HG03066 (cell line): ENCODE data around the gene SUCLG1.
A peak's percentile ranks its signal among the peaks of the same experiment; 100 is the strongest.
"Not testable (repeated sequence)": the region's sequence is repeated elsewhere in the genome, so short reads cannot be mapped to it uniquely, and the experiment has no call there.

Experiments used
- ATAC-seq: cut with Tn5 transposase; IDR thresholded peaks from one replicate; pipeline ENCODE4 v1.9.1; 2021; ENCODE audit warnings: low read depth; ENCODE audit not compliant: unreplicated experiment

SUCLG1 gene

GRCh38 chr2:84459018-84459943 lies at the start of gene SUCLG1:
SUCLG1 (minus strand) TSS chr2:84459280; CDS start chr2:84459269, 11 bp downstream.
- peak; percentile 90 for ATAC-seq

GRCh38 chr2:84498150-84498799 lies 39.2 kb upstream of the SUCLG1 start:
- ATAC-seq = no peak

DNA sequence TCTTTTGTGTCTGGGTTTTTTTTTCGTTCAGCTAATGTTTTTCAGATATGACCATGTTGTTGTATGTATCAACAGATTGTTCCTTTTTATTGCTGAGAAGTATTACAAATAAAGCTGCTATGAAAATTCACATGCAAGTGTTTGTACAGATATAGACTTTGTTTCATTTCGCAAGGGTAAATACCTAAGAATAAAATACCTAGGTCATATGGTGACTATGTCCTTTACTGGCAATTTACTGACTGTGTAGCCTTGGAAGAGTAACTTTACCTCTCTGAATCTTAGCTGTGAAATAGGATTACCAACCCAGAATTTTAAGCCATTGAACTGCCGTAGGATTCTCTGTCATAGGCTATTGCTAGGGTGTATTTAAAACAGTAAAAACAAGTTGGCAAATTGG lies 38.2 kb upstream of the SUCLG1 start:
- ATAC-seq = no peak

GRCh38 chr2:84496386-84496785 lies 37.3 kb upstream of the SUCLG1 start:
- ATAC-seq = no peak

GRCh38 chr2:84495539-84496146 lies 36.6 kb upstream of the SUCLG1 start:
- no peak for ATAC-seq

GRCh38 chr2:84494070-84494469 lies 35.0 kb upstream of the SUCLG1 start:
- no peak for ATAC-seq

DNA sequence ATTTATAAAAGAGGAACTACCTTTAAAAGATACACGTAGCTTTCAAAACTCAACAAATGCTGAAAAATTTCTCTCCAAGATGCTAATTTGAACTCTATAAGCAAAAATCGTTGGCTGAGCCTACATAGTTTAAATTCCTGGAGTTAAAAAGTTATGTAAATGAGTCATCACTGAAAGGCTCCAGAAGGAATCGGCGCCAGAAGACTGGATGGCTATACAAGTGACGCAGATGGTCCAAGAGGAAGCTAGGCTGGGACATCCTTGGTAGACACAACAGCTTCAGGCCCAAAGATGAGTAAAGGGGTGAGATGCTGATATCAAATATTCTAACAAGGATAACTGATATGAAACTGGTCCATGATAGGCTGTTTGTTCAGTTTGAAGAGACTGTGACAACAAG lies 34.4 kb upstream of the SUCLG1 start:
- ATAC-seq = no peak

- ATAC-seq = no peak
Observed at GRCh38 chr2:84492571-84492970, 33.5 kb upstream of the SUCLG1 start.

DNA sequence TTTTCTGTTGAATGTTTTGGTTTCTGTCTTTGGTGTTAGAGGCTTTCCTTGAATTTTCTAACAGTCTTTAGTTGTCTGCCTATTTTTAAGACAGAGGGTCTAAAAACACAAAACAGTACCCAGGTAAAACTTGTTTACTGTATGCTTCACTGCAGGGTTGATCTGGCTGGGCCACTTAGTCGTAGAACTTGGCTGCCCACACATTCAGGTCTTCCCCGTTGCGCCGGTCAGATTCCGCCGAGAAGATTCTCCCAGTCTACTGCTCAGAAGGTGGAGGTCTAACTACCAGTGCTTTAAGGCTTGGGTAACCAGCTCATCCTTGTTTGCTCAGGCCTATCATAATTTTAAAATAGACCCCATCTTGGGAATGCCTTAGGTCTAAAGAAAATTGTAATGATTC lies 32.7 kb upstream of the SUCLG1 start:
- ATAC-seq = no peak

DNA sequence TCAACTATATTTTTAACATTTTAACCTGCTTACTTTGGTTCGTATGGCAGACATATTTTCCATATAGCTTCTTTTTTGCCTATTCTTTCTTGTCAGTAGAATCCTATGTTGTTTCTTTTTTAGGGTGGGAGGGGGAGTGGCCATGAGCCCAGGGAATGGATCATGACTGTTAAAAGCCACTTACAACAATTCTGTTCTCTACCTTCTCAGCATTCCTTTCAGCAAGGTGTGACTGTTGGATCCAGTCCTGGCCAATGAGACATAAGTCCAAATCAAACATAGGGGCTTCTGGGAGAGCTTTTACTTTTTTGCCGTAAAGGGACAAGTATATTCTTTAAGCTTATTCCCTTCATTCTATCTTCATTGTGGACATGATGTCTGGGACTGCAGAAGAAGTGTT lies 32.2 kb upstream of the SUCLG1 start:
- no peak for ATAC-seq

DNA sequence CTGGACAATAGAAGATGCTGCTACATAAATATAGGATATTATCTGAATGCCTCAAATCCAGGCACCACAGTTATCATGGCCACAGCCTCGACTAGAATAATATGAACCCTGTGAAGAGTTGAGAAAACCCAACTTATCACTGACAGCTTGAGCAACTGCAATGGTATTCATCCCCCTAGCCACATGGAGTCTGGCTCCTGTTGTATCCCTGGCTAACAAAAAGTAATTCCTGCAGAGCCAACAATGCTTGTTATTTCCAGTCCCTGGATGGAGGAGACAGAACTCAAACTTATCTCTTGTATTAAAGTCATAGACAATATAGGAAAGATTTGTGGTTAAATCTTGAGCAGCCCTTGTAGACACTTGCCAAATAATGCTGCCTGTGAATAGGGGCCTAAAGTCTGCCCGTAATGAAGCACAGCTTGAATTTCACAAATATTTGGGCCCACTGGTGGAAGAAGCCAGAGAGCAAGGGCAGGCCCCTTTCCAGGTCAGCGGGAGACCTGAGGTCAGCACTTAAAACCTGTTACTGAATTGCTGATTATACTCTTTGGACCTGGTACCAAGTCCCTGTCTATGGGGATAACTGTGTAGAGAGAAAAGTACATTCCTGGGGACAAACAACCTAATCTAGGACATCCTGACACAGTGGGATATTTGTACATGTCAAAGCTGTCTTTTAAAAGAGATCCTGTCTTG lies 28.4 kb upstream of the SUCLG1 start:
- no peak for ATAC-seq

DNA sequence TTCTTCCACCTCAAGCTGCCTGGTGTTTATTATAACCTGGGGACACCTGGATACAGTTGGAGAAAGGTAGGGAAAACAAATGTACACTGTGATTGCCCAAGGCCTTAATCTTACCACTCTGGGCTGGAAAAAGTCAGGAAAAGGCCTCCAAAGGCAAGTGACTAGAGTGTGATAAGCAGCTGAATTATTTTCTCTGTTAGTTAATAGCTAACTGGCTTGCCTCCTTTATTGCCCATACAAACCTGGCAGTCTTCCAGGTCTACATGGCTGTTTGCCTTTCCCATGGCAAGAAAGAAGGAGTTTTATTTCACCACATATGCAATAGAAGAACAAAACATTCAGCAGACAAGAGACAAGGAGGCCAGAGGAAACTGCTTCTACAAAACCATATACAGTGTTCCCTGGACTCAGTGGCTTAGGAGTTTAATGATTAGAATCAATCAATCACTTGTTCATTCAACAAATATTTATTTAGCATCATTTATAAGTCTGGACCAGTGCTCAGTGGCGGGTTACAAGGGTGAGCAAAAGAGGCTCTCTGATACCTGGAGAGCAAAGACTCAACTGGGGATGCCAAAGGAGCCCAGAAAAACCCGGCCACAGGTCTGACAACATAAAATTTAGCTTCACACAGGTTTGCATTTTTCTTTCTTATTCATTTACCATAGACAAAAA lies 27.5 kb upstream of the SUCLG1 start:
- ATAC-seq = no peak

DNA sequence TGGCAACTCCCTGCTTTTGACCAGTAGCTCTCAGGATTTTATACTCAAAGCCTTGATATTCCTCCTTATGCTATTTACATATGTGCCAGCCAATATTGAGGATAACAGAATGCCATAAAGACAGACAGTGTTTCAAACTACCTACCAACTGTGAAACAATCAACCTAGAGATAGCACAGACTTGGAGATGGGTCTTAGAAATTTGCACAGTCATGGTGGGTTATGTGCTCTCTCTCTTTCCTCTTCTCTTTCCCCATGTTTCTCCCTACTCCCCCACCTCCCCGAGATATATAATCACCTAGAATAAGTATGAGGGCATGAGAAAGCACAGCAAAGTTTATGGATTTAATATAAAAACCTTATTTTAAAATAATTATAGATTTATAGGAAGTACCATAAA lies 24.2 kb upstream of the SUCLG1 start:
- no peak for ATAC-seq

DNA sequence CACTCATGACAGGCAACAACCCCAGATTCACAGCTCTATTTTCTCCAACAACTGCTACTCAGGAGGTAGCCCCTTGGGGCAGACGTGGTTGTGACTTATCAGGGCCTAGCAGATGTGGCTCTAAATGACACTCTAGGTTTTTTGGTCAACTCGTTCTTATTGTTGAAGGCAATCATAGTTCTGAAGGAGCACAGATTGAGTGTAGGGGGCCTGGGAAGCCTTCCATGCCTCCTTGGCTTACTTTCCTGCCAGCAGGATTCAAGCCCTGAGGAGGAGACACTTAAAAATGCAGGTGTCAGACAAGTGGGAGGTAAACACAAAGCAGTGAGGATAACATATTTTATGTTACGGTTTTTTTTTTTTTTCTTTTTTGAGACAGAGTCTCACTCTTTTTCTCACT lies 23.5 kb upstream of the SUCLG1 start:
- no peak for ATAC-seq

GRCh38 chr2:84481702-84482101 lies 22.6 kb upstream of the SUCLG1 start:
- ATAC-seq = no peak

- no peak for ATAC-seq
Observed at GRCh38 chr2:84478867-84479266, 19.8 kb upstream of the SUCLG1 start.

- ATAC-seq = no peak
Observed at GRCh38 chr2:84477886-84478285, 18.8 kb upstream of the SUCLG1 start.

- no peak for ATAC-seq
Observed at GRCh38 chr2:84474176-84474575, 15.1 kb upstream of the SUCLG1 start.

DNA sequence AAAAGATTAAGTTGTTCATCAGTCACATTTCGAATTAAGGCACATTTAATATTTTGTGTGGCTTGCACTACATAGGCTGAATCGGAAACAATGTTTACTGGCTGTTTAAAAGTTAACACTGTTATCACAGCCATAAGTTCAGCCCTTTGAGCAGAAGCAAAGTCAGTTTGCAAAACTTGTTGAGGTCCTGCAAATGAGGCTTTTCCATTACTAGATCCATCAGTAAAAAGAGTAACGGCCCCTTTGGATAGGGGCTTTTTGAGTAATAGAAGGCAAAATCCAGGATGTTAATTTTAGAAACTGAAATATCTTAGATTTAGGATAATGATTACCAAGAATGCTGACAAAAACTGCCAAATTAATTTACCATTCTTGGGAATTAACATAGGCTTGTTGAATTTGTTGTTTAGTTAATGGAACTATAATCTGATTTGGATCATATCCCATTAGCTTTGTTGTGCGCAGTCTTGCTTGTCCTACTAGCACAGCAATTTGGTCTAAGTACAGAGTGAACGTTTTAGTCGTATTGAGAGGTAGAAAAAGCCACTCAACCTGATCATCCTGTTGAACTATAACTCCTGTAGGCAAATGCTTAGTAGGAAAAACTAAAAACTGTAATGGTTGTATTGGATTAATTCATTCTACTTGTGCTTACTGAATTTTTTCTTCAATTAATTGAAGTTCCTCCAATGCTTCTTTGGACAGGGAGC lies 13.9 kb upstream of the SUCLG1 start:
- ATAC-seq = no peak

DNA sequence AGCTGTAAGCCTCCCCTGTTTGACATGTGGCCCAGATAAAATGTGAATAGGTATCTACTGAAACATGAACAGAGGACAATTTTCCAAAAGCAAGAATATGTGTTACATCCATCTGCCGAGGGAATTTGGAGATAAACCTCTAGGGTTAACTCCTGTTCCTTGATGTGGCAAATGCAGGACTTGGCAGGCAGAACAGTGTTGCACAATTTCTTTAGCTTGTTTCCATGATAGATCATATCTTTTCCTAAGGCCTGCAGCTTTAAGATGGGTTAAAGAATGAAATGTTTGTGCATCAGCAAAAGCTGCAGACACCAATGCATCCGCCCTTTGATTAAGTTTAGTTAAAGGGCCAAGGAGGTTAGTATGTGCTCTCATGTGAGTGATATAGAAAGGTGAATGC lies 13.3 kb upstream of the SUCLG1 start:
- not testable (repeated sequence) for ATAC-seq
